Mammary epithelial cell (primary cell): ENCODE data around the gene SLC39A3.

Experiments used
- EZH2 ChIP-seq: IDR thresholded peaks from 2 replicates; pipeline ENCODE4 v1.6.1; 2012; ENCODE audit warnings: low read length, inconsistent platforms, borderline replicate concordance
- TF ChIP-seq, protein P1 (sequence below), 2 donors: IDR thresholded peaks in 1 of 2; conservative IDR thresholded peaks in 1 of 2; 2 replicates each; pipeline ENCODE4 v1.5.1; 2011 to 2012; ENCODE audit warnings: inconsistent platforms in 2 of 2, low read length in 2 of 2, mild to moderate bottlenecking in 2 of 2, control low read depth in 1 of 2, low read depth in 1 of 2; ENCODE audit not compliant: insufficient read depth in 1 of 2; ENCODE audit errors: extremely low read depth in 1 of 2

- TF ChIP-seq, protein P1, sequence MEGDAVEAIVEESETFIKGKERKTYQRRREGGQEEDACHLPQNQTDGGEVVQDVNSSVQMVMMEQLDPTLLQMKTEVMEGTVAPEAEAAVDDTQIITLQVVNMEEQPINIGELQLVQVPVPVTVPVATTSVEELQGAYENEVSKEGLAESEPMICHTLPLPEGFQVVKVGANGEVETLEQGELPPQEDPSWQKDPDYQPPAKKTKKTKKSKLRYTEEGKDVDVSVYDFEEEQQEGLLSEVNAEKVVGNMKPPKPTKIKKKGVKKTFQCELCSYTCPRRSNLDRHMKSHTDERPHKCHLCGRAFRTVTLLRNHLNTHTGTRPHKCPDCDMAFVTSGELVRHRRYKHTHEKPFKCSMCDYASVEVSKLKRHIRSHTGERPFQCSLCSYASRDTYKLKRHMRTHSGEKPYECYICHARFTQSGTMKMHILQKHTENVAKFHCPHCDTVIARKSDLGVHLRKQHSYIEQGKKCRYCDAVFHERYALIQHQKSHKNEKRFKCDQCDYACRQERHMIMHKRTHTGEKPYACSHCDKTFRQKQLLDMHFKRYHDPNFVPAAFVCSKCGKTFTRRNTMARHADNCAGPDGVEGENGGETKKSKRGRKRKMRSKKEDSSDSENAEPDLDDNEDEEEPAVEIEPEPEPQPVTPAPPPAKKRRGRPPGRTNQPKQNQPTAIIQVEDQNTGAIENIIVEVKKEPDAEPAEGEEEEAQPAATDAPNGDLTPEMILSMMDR (conservative IDR thresholded peaks at IDR 0.05 in 1 of 2, IDR thresholded peaks at IDR 0.05 in 1 of 2; ENCODE audit: extremely low read depth in 1 of 2, insufficient read depth in 1 of 2, low read depth in 1 of 2, low read length in 2 of 2) = no peak
- no peak for TF ChIP-seq EZH2
These were observed 7.6 kb downstream of the SLC39A3 start for GRCh38 chr19:2732157-2732725.
